ENCODE measurements around the gene ABCC12.
"Not testable (repeated sequence)": the region's sequence is repeated elsewhere in the genome, so short reads cannot be mapped to it uniquely, and the experiment has no call there.

ABCC12 gene

DNA sequence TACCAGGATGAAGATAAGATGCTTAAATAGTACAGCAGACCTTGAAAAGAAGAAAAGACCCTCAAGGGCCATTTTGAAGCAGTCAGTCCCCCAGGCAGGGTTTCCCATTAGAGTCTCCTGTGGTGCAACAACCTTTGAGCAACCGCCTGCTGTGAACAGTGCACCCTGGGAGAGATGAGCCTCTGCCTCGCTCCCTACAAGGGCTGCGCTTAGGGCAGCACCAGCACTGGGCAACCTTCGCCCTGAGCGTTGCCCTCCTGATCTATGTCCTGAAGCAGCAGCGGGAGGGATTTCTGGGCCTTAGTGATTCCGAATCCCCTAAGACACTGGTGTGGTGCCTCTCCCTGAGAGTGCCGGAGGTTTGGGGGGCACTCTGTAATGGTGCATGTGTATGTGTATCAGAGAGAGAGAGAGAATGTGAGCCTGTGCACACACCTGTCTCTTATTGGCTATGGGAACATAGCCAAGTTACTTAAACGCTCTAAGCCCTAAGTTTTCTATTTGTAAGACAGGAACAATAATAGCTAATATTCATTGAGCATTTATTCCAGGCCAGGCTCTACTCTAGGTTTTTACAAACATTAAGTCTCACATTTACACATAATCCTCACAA is 25.2 kb upstream of the ABCC12 start:
- ATAC-seq (replicated peaks) = no peak
- Mint-ChIP-seq H3K36me3 (ENCODE audit: insufficient read depth) (no peaks in the 10 kb centered on the region), H3K27ac (no peak overlapping the region), H3K27me3 (peaks cover 26 to 28% of the 10 kb centered on the region in 2 donors), H3K9me3 (no peaks in the 10 kb centered on the region), H3K4me1 (ENCODE audit: low read depth in 2 of 2) (no peaks in the 10 kb centered on the region), H3K4me3 (no peak overlapping the region)
- DNase-seq = no peak

- ATAC-seq (replicated peaks) = no peak
Measured at GRCh38 chr16:48176635-48177408, 21.0 kb upstream of the ABCC12 start.

GRCh38 chr16:48173889-48174288 is 18.1 kb upstream of the ABCC12 start:
- peaks cover 24 to 46% of the 10 kb centered on the region in 2 donors for H3K27me3 Mint-ChIP-seq
- H3K4me1 Mint-ChIP-seq (ENCODE audit: low read depth in 2 of 2) = no peaks in the 10 kb centered on the region
- H3K4me3 Mint-ChIP-seq = no peak overlapping the region
- ATAC-seq (replicated peaks) = no peak
- DNase-seq = no peak
- no peaks in the 10 kb centered on the region for H3K9me3 Mint-ChIP-seq
- H3K27ac Mint-ChIP-seq = no peak overlapping the region
- H3K36me3 Mint-ChIP-seq (ENCODE audit: insufficient read depth) = peaks cover 3% of the 10 kb centered on the region

More at GRCh38 chr16:48176635-48177408, 21.0 kb upstream of the ABCC12 start:
- Mint-ChIP-seq H3K4me1 (ENCODE audit: low read depth in 2 of 2) (no peaks in the 10 kb centered on the region), H3K9me3 (no peaks in the 10 kb centered on the region), H3K36me3 (ENCODE audit: insufficient read depth) (no peaks in the 10 kb centered on the region), H3K4me3 (no peak overlapping the region), H3K27me3 (peaks cover 30 to 49% of the 10 kb centered on the region in 2 donors), H3K27ac (no peak overlapping the region)
- no peak for DNase-seq

GRCh38 chr16:48172682-48173081 is 16.9 kb upstream of the ABCC12 start:
- H3K9me3 Mint-ChIP-seq = no peaks in the 10 kb centered on the region
- ATAC-seq (replicated peaks) (no peak), DNase-seq (no peak)
- H3K4me3 Mint-ChIP-seq = no peak overlapping the region
- no peaks in the 10 kb centered on the region for H3K4me1 Mint-ChIP-seq (ENCODE audit: low read depth in 2 of 2)
- peaks cover 18 to 40% of the 10 kb centered on the region in 2 donors for H3K27me3 Mint-ChIP-seq
- peaks cover 3% of the 10 kb centered on the region for H3K36me3 Mint-ChIP-seq (ENCODE audit: insufficient read depth)
- no peak overlapping the region for H3K27ac Mint-ChIP-seq

GRCh38 chr16:48169896-48170295 is 14.1 kb upstream of the ABCC12 start:
- peaks cover 0 to 21% of the 10 kb centered on the region in 2 donors for H3K27me3 Mint-ChIP-seq
- H3K9me3 Mint-ChIP-seq = no peaks in the 10 kb centered on the region
- H3K4me1 Mint-ChIP-seq (ENCODE audit: low read depth in 2 of 2) = peaks cover 2 to 4% of the 10 kb centered on the region in 2 donors
- no peak for ATAC-seq (replicated peaks)
- no peak overlapping the region for H3K4me3 Mint-ChIP-seq
- DNase-seq = no peak
- no peak overlapping the region for H3K27ac Mint-ChIP-seq
- H3K36me3 Mint-ChIP-seq (ENCODE audit: insufficient read depth) = peaks cover 10% of the 10 kb centered on the region

DNA sequence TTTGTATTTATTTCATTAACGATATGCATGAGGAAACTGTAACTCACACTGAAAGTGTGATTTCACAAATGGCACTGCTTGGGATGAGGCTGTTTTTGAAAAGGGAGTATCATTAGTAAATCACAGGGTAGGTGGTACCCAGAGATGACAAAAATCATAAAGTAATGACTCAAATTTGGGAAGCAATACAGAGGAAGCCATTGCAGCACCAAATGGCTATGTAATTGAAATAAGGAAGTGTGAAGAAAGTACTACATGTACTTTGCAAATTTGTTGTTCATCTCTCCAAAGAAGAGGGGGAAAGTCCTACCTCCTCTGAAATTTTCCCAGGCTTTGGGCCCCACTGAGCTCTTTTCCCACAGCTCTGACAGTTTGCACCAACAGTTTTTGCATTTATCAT is 12.3 kb upstream of the ABCC12 start:
- Mint-ChIP-seq H3K27me3 (peaks cover 2 to 10% of the 10 kb centered on the region in 2 donors), H3K36me3 (ENCODE audit: insufficient read depth) (peaks cover 12% of the 10 kb centered on the region), H3K27ac (no peak overlapping the region), H3K9me3 (no peaks in the 10 kb centered on the region), H3K4me3 (no peak overlapping the region), H3K4me1 (ENCODE audit: low read depth in 2 of 2) (peaks cover 5 to 6% of the 10 kb centered on the region in 2 donors)
- DNase-seq (no peak), ATAC-seq (replicated peaks) (no peak)

DNA sequence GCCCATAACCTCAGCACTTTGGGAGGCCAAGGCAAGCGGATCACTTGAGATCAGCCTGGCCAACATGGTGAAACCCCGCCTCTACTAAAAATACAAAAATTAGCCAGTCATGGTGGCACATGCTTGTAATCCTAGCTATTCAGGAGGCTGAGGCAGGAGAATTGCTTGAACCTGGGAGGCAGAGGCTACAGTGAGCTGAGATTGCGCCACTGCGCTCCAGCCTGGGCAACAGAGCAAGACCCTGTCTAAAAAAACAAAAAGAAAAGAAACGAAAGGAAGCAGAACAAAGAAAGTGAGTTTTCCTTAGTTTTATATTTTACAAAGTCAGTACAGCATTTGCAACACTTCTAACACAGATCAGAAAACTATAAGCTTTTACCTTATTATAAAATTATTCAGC is 10.8 kb upstream of the ABCC12 start:
- Mint-ChIP-seq H3K36me3 (ENCODE audit: insufficient read depth) (peaks cover 12% of the 10 kb centered on the region), H3K27me3 (peaks cover 5 to 25% of the 10 kb centered on the region in 2 donors)
- H3K27ac Mint-ChIP-seq; ATAC-seq (replicated peaks); DNase-seq; H3K9me3 Mint-ChIP-seq; H3K4me3 Mint-ChIP-seq; H3K4me1 Mint-ChIP-seq (ENCODE audit: low read depth in 2 of 2): not testable (repeated sequence)

GRCh38 chr16:48165961-48166578 is 10.3 kb upstream of the ABCC12 start:
- Mint-ChIP-seq H3K4me3 (no peak overlapping the region), H3K36me3 (ENCODE audit: insufficient read depth) (peaks cover 12% of the 10 kb centered on the region), H3K4me1 (ENCODE audit: low read depth in 2 of 2) (peaks cover 5 to 6% of the 10 kb centered on the region in 2 donors), H3K27ac (no peak overlapping the region), H3K27me3 (peaks cover 5 to 25% of the 10 kb centered on the region in 2 donors), H3K9me3 (no peaks in the 10 kb centered on the region)
- ATAC-seq (replicated peaks) (no peak), DNase-seq (no peak)

DNA sequence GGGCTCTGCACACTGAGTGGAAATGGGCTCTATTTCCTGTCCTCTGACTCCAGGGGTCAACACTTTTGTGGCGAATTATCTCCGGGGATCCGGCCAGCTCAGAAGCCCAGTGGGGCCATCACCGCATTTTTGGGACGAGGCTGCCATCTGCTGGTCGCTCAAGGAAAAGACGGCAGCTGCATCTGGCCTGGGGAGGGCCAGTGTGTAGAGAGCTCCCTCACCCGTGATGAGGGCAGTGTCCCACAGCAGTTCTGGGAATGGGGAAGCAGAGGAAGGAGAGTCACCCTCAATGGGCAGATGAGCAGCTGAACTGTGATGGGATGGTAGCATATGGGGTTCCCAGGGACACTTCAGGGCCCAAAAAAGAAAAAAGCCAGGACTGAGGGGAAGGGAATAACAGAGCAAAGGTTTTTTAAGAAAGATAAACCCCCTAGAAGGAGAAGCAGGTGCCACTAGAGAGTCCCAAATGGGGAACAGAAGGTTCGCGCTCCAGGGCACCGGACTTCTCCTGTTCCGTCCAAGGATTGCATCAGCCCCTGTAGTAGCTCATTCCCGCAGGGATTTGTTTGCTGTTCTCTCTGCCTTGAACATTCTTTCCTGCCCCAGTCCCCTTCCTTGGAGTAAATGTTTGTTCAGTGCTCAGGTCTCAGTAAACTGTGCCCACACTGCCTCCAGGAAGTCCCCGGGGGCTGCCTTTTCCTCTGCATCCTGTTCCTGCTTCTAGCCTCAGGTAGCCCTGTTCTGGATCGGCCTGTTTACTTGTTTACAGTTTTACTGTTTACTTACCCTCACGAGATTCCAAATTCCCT is 9.3 kb upstream of the ABCC12 start:
- H3K4me3 Mint-ChIP-seq = no peak overlapping the region
- H3K36me3 Mint-ChIP-seq (ENCODE audit: insufficient read depth) = peaks cover 10% of the 10 kb centered on the region
- peaks cover 5 to 6% of the 10 kb centered on the region in 2 donors for H3K4me1 Mint-ChIP-seq (ENCODE audit: low read depth in 2 of 2)
- DNase-seq (peak; percentile 45 to 60 (median 57)), ATAC-seq (replicated peaks) (peak; percentile 66)
- H3K27me3 Mint-ChIP-seq = peaks cover 5 to 25% of the 10 kb centered on the region in 2 donors
- no peaks in the 10 kb centered on the region for H3K9me3 Mint-ChIP-seq
- no peak overlapping the region for H3K27ac Mint-ChIP-seq

GRCh38 chr16:48162839-48163410 is 7.1 kb upstream of the ABCC12 start:
- H3K4me1 Mint-ChIP-seq (ENCODE audit: low read depth in 2 of 2) = peaks cover 5 to 6% of the 10 kb centered on the region in 2 donors
- no peak overlapping the region for H3K27ac Mint-ChIP-seq
- DNase-seq = no peak
- H3K9me3 Mint-ChIP-seq = no peaks in the 10 kb centered on the region
- H3K36me3 Mint-ChIP-seq (ENCODE audit: insufficient read depth) = peaks cover 9% of the 10 kb centered on the region
- peaks cover 5 to 30% of the 10 kb centered on the region in 2 donors for H3K27me3 Mint-ChIP-seq
- no peak overlapping the region for H3K4me3 Mint-ChIP-seq
- no peak for ATAC-seq (replicated peaks)

DNA sequence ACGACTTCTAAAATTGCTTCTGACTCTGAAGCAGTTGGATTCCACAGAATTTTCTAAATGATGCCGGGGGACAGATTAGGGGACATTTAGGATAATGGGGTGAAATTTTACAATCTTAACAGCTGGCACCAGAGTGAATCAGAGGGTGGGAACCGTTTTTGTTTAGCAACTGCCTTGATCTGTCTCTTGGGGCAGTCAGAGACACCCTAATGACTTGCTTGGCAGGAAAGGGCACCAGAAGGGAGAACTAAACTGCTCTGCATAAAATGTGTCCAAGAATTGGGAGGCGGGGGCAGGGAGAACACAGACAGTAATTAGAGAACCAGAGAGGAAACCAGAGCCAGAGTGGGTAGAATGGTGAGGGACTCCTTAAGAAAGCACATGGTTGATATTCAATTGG is 6.1 kb upstream of the ABCC12 start:
- H3K27me3 Mint-ChIP-seq = peaks cover 9 to 41% of the 10 kb centered on the region in 2 donors
- DNase-seq (no peak), ATAC-seq (replicated peaks) (no peak)
- H3K4me1 Mint-ChIP-seq (ENCODE audit: low read depth in 2 of 2) = peaks cover 5 to 6% of the 10 kb centered on the region in 2 donors
- H3K4me3 Mint-ChIP-seq = no peak overlapping the region
- no peak overlapping the region for H3K27ac Mint-ChIP-seq
- no peaks in the 10 kb centered on the region for H3K9me3 Mint-ChIP-seq
- peaks cover 9% of the 10 kb centered on the region for H3K36me3 Mint-ChIP-seq (ENCODE audit: insufficient read depth)

DNA sequence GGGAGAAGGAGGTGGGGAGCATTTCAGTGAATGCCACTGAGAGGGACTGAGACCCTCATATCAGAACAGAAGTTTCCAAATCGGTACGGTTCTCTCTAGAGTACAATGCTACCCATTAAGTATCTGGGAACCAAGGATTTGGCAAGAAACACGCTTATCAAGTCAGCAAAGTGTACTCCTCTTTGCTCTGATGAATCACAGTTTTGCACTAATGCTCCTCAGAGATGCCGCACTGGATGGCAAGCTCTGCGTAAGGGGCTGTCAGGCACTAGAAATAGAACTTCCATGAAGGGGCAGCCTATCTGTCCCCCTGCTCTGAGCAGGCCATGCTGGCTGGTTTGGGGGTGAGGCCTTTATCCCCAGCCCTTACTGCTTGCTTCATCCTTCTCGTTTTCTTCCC is 4.8 kb upstream of the ABCC12 start:
- no peak overlapping the region for H3K27ac Mint-ChIP-seq
- ATAC-seq (replicated peaks) = no peak

GRCh38 chr16:48158296-48158695 is 2.5 kb upstream of the ABCC12 start:
- ATAC-seq (replicated peaks) = no peak
- H3K4me3 Mint-ChIP-seq = no peak overlapping the region
- H3K27ac Mint-ChIP-seq = no peak overlapping the region

More for the DNA sequence above, 4.8 kb upstream of the ABCC12 start:
- Mint-ChIP-seq H3K4me1 (ENCODE audit: low read depth in 2 of 2) (peaks cover 5% of the 10 kb centered on the region in 2 donors), H3K27me3 (peaks cover 16 to 46% of the 10 kb centered on the region in 2 donors), H3K36me3 (ENCODE audit: insufficient read depth) (peaks cover 9% of the 10 kb centered on the region), H3K9me3 (no peaks in the 10 kb centered on the region), H3K4me3 (no peak overlapping the region)
- no peak for DNase-seq

More at GRCh38 chr16:48158296-48158695, 2.5 kb upstream of the ABCC12 start:
- H3K9me3 Mint-ChIP-seq = no peaks in the 10 kb centered on the region
- no peaks in the 10 kb centered on the region for H3K36me3 Mint-ChIP-seq (ENCODE audit: insufficient read depth)
- H3K4me1 Mint-ChIP-seq (ENCODE audit: low read depth in 2 of 2) = no peaks in the 10 kb centered on the region
- no peak for DNase-seq
- peaks cover 28 to 67% of the 10 kb centered on the region in 2 donors for H3K27me3 Mint-ChIP-seq

Measured in effector memory CD8-positive, alpha-beta T cell (primary cell).